CD4-positive, alpha-beta T cell (primary cell): Measurements from ENCODE around the gene FAT1. TPM values are rescaled to one million over a fixed set of nuclear protein-coding genes. Genes with fewer than 3 reads are reported as not detected.

Experiments
- ATAC-seq: fragments of 200-7000 bp; cut with Tn5 transposase; one replicate; pipeline ENCODE4 v1.10.0; 2022; ENCODE audit warnings: mild to moderate bottlenecking; ENCODE audit not compliant: poor library complexity
- CTCF ChIA-PET: fragments of 350-600 bp; sonication (Branson Sonifier 250); formaldehyde crosslinking; loops from one replicate; lab custom pipeline; 2021; ENCODE audit warnings: antibody characterized with exemption, inconsistent platforms; lab: Charles Lee
- POLR2A ChIA-PET: fragments of 350-600 bp; sonication (Branson Sonifier 250); formaldehyde crosslinking; loops from one replicate; lab custom pipeline; 2021; ENCODE audit warnings: antibody characterized with exemption, inconsistent platforms; lab: Charles Lee
- DNase-seq, 14 experiments: peaks; one replicate each; pipeline ENCODE4 v3.0.0-alpha.2; 2013 to 2020; ENCODE audit warnings: mixed read lengths in 2 of 14
- H3K27ac ChIP-seq, 2 donors: one replicate each; pipeline versions ENCODE4 v1.5.1 to v1.7.0; 2013; ENCODE audit warnings: low read length in 2 of 2, low read depth in 1 of 2, mild to moderate bottlenecking in 1 of 2
- H3K27me3 ChIP-seq, 2 experiments: 1 replicate in 1 of 2; 2 replicates in 1 of 2; pipeline versions ENCODE4 v1.6.1 to v1.7.0; 2013; ENCODE audit warnings: low read length in 2 of 2, control low read depth in 1 of 2, mild to moderate bottlenecking in 1 of 2, moderate library complexity in 1 of 2; ENCODE audit not compliant: insufficient read depth in 2 of 2, control insufficient read depth in 1 of 2
- H3K36me3 ChIP-seq: one replicate; pipeline ENCODE4 v1.6.1; 2013; ENCODE audit warnings: low read length, control low read depth; ENCODE audit not compliant: insufficient read depth
- H3K4me1 ChIP-seq: one replicate; pipeline ENCODE4 v1.6.1; 2013; ENCODE audit warnings: low read length, control low read depth; ENCODE audit not compliant: insufficient read depth
- H3K4me3 ChIP-seq: one replicate; pipeline ENCODE4 v1.5.1; 2013; ENCODE audit warnings: mild to moderate bottlenecking, low read length, moderate library complexity
- H3K9me3 ChIP-seq, 2 experiments: 1 replicate in 1 of 2; 2 replicates in 1 of 2; pipeline versions ENCODE4 v1.6.1 to v1.7.0; 2013; ENCODE audit warnings: low read length in 2 of 2, mild to moderate bottlenecking in 2 of 2, control low read depth in 1 of 2, moderate library complexity in 1 of 2; ENCODE audit not compliant: control insufficient read depth in 1 of 2, insufficient read depth in 1 of 2
- H3K27ac Mint-ChIP-seq: one replicate; pipeline ENCODE4 v1.8.0; 2020; ENCODE audit warnings: mixed read lengths
- H3K27me3 Mint-ChIP-seq: one replicate; pipeline ENCODE4 v1.8.0; 2021; ENCODE audit warnings: mixed read lengths
- H3K36me3 Mint-ChIP-seq: one replicate; pipeline ENCODE4 v1.8.0; 2021; ENCODE audit warnings: low read depth, mixed read lengths
- H3K4me1 Mint-ChIP-seq: one replicate; pipeline ENCODE4 v1.8.0; 2021; ENCODE audit warnings: low read depth, mixed read lengths
- H3K4me3 Mint-ChIP-seq: one replicate; pipeline ENCODE4 v1.8.0; 2020; ENCODE audit warnings: mild to moderate bottlenecking, mixed read lengths
- H3K9me3 Mint-ChIP-seq: one replicate; pipeline ENCODE4 v1.8.0; 2020; ENCODE audit warnings: mixed read lengths
- intact Hi-C, 2 experiments: fragments of 100-400 bp; cut with DNase I in 1 of 2; cut with micrococcal nuclease in 1 of 2; formaldehyde crosslinking; loops; one replicate each; pipeline versions ENCODE4 v1.15.1 to v1.9.0; 2023 to 2025; cut with DNase I, micrococcal nuclease
- total RNA-seq, 174 experiments: library from RNA in 2 of 174; stranded (reverse) in 2 of 174; gene quantifications; one replicate each; pipeline ENCODE4 v1.2.3 and lab custom pipeline; 2021 to 2026
- TF ChIP-seq, protein P1 (sequence below): fragments of 200-600 bp; IDR thresholded peaks from one replicate; pipeline ENCODE4 v1.8.0; 2022; ENCODE audit warnings: antibody characterized with exemption, mild to moderate bottlenecking

The FAT1 gene
- total RNA-seq, 2 experiments from 2014 or later = 0.03 TPM; not detected in 1

GRCh38 chr4:186605261-186605865 lies 118.3 kb downstream of the FAT1 start:
- Mint-ChIP-seq H3K4me3 (no peak overlapping the region), H3K9me3 (peaks cover 3% of the 10 kb centered on the region), H3K27me3 (no peaks in the 10 kb centered on the region), H3K36me3 (no peaks in the 10 kb centered on the region), H3K27ac (no peak overlapping the region), H3K4me1 (no peaks in the 10 kb centered on the region)
- intact Hi-C loops = no loop called here
- ATAC-seq = no peak
- Histone ChIP-seq H3K4me1 (no peaks in the 10 kb centered on the region), H3K9me3 (no peaks in the 10 kb centered on the region), H3K36me3 (no peaks in the 10 kb centered on the region), H3K27ac (no peak overlapping the region), H3K4me3 (no peak overlapping the region), H3K27me3 (no peaks in the 10 kb centered on the region)
- CTCF ChIA-PET = no interaction called here
- no peak for DNase-seq
- POLR2A ChIA-PET = no interaction called here
- TF ChIP-seq, protein P1, sequence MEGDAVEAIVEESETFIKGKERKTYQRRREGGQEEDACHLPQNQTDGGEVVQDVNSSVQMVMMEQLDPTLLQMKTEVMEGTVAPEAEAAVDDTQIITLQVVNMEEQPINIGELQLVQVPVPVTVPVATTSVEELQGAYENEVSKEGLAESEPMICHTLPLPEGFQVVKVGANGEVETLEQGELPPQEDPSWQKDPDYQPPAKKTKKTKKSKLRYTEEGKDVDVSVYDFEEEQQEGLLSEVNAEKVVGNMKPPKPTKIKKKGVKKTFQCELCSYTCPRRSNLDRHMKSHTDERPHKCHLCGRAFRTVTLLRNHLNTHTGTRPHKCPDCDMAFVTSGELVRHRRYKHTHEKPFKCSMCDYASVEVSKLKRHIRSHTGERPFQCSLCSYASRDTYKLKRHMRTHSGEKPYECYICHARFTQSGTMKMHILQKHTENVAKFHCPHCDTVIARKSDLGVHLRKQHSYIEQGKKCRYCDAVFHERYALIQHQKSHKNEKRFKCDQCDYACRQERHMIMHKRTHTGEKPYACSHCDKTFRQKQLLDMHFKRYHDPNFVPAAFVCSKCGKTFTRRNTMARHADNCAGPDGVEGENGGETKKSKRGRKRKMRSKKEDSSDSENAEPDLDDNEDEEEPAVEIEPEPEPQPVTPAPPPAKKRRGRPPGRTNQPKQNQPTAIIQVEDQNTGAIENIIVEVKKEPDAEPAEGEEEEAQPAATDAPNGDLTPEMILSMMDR = no peak

DNA sequence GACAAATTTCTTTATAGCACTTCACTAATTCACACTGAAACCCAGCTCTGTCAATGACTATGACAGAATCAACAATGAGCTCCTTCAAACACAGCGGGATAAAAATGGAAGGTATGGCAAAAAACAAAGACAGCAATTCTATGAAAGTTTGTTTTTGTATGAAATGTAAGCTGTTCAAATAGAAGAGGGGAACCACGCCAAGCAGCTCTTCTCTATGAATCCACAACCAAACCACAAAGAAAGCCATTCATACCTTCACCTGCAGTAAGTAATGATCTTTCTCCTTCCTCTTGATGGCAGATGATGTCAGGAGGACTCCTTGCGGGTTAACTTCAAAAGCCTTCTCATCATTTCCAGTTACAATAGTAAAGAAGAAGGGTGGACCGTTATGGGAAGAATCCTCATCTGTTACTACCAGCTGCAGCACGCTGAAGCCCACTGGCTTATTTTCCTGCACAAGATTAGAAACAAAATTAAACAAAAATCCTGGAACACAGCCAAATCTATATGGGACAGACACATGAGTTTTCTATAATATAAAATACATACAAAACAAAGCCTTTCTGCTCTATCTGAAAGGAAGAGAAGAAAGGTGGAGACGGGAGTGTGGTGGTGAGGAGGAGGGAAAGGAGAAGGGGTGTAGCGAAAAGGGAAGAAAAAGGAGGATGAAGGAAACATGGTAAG lies 119.4 kb downstream of the FAT1 start:
- Mint-ChIP-seq H3K4me3 (no peak overlapping the region), H3K9me3 (peaks cover 3% of the 10 kb centered on the region), H3K27ac (no peak overlapping the region), H3K27me3 (no peaks in the 10 kb centered on the region), H3K36me3 (no peaks in the 10 kb centered on the region), H3K4me1 (no peaks in the 10 kb centered on the region)
- DNase-seq = no peak
- Histone ChIP-seq H3K4me1 (no peaks in the 10 kb centered on the region), H3K27ac (no peak overlapping the region), H3K36me3 (no peaks in the 10 kb centered on the region), H3K9me3 (no peaks in the 10 kb centered on the region), H3K4me3 (no peak overlapping the region), H3K27me3 (no peaks in the 10 kb centered on the region)
- TF ChIP-seq, protein P1 = no peak
- intact Hi-C loops = no loop called here
- CTCF ChIA-PET = no interaction called here
- POLR2A ChIA-PET = no interaction called here
- ATAC-seq = no peak

DNA sequence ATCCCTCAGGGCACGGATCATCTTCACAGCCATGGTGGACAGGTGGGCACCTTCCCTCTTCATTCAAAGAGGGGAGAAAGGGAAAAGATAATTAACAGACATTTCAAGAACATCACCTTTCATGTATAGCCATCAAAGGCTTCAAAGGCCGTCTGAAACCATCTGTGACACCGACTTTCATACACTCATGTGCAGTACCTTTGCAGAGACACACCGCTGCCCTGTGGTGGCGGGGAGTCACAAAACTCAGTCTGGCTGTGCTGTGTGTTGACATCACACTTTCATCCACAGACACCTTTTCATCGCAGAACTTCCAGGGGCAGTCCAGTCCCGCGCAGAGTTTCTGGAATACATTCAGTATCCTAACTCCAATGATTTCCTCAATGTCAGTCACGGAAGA lies 120.7 kb downstream of the FAT1 start:
- DNase-seq = no peak
- ChIA-PET POLR2A (no interaction called here), CTCF (no interaction called here)
- Histone ChIP-seq H3K4me1 (no peaks in the 10 kb centered on the region), H3K27ac (no peak overlapping the region), H3K4me3 (no peak overlapping the region), H3K9me3 (peaks cover 0 to 4% of the 10 kb centered on the region in 2 experiments), H3K27me3 (no peaks in the 10 kb centered on the region), H3K36me3 (no peaks in the 10 kb centered on the region)
- Mint-ChIP-seq H3K27ac (no peak overlapping the region), H3K4me3 (no peak overlapping the region), H3K36me3 (no peaks in the 10 kb centered on the region), H3K9me3 (peaks cover 3% of the 10 kb centered on the region), H3K27me3 (no peaks in the 10 kb centered on the region), H3K4me1 (no peaks in the 10 kb centered on the region)
- ATAC-seq = no peak
- intact Hi-C loops = no loop called here
- TF ChIP-seq, protein P1 = no peak
